ENCODE measurements around the gene C4orf51. TPM values are rescaled to one million over a fixed set of nuclear protein-coding genes. Genes with fewer than 3 reads are reported as not detected.
"Not testable (repeated sequence)": the region's sequence is repeated elsewhere in the genome, so short reads cannot be mapped to it uniquely, and the experiment has no call there.

C4orf51 gene
- total RNA-seq = not detected

DNA sequence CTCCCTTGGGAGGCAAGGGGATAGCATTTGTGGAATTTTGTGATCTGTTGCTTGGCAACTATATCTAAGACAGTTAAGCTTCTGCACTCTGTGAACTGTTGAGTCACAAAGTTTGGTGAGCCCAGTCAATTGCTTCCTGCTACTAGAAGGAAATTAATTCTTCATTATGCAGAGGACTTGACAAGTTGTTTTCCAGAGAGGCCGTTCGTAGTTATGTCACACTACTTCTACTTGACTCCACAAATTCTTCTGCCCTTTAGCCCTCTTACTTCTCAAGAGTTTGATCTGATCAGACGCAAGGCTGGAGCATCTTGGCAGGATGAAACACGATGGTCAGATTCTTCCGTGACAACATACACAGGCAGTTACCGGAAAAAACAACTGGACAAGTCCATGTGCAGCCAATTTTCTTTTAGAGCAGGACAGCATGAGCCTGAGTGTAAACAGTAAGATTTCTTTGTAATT, at the start of gene C4orf51:
TSS of gene C4orf51 (plus strand) at position 156 of the 465 bp plus-strand sequence. CDS start at position 214, 58 bp downstream.
- Mint-ChIP-seq H3K36me3 (no peaks in the 10 kb centered on the region), H3K27ac (no peak within 1 kb of the TSS), H3K4me1 (no peaks in the 10 kb centered on the region), H3K9me3 (peaks cover 7% of the 10 kb centered on the region), H3K4me3 (no peak within 1 kb of the TSS), H3K27me3 (peaks cover 10% of the 10 kb centered on the region)
- DNase-seq = no peak

GRCh38 chr4:145635117-145635516, 44.8 kb upstream of the C4orf51 start:
- H3K4me3 Mint-ChIP-seq = no peak overlapping the region
- peaks cover 18% of the 10 kb centered on the region for H3K36me3 Mint-ChIP-seq
- no peaks in the 10 kb centered on the region for H3K9me3 Mint-ChIP-seq
- H3K27me3 Mint-ChIP-seq = no peaks in the 10 kb centered on the region
- H3K4me1 Mint-ChIP-seq = peaks cover 18% of the 10 kb centered on the region
- no peak overlapping the region for H3K27ac Mint-ChIP-seq
- DNase-seq = no peak

GRCh38 chr4:145635630-145636029, 44.3 kb upstream of the C4orf51 start:
- peaks cover 16% of the 10 kb centered on the region for H3K36me3 Mint-ChIP-seq
- H3K27ac Mint-ChIP-seq = no peak overlapping the region
- no peaks in the 10 kb centered on the region for H3K27me3 Mint-ChIP-seq
- no peaks in the 10 kb centered on the region for H3K9me3 Mint-ChIP-seq
- H3K4me1 Mint-ChIP-seq = peaks cover 18% of the 10 kb centered on the region
- DNase-seq = no peak
- H3K4me3 Mint-ChIP-seq = no peak overlapping the region

- Mint-ChIP-seq H3K4me3 (no peak overlapping the region), H3K9me3 (no peaks in the 10 kb centered on the region), H3K27me3 (no peaks in the 10 kb centered on the region), H3K4me1 (peaks cover 15% of the 10 kb centered on the region), H3K27ac (no peak overlapping the region), H3K36me3 (peaks cover 16% of the 10 kb centered on the region)
- no peak for DNase-seq
Measured at GRCh38 chr4:145639186-145639698, 40.7 kb upstream of the C4orf51 start.

DNA sequence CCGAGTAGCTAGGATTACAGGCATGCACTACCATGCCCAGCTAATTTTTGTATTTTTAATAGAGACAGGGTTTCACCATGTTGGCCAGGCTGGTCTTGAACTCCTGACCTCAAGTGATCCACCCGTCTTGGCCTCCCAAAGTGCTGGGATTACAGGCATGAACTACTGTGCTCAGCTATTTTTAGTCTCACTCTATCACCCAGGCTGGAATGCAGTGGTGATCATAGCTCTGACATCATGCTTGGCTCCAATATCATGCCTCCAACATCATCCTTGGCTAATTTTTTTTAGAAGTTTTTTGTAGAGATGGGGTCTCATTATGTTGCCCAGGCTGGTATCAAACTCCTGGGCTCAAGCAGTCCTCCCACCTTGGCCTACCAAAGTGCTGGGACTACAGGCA, 39.7 kb upstream of the C4orf51 start:
- H3K36me3 Mint-ChIP-seq = peaks cover 17% of the 10 kb centered on the region
- DNase-seq, H3K27me3 Mint-ChIP-seq, H3K9me3 Mint-ChIP-seq, H3K27ac Mint-ChIP-seq, H3K4me3 Mint-ChIP-seq: not testable (repeated sequence)
- H3K4me1 Mint-ChIP-seq = peaks cover 12% of the 10 kb centered on the region

DNA sequence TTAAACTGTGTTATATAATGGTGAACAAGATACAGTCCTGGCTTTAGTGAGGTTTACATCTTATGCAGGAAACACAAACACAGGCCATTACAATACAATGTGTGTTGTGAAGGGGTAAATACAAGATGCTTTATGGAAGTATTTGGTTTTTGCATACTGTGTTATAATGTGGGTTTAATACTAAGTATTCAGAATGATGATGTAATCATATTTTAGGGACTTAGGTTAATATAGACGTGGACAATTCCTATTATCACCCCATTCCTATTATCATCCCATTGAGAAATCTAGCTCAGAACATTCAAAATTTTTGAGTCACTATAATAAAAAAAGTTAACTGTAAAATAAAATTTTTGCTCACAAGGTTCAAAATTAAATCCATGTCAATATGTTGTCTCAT, 36.7 kb upstream of the C4orf51 start:
- H3K36me3 Mint-ChIP-seq = peaks cover 24% of the 10 kb centered on the region
- H3K9me3 Mint-ChIP-seq = no peaks in the 10 kb centered on the region
- no peaks in the 10 kb centered on the region for H3K27me3 Mint-ChIP-seq
- H3K4me1 Mint-ChIP-seq = peaks cover 5% of the 10 kb centered on the region
- no peak for DNase-seq
- H3K27ac Mint-ChIP-seq = no peak overlapping the region
- no peak overlapping the region for H3K4me3 Mint-ChIP-seq

- Mint-ChIP-seq H3K27ac (no peak overlapping the region), H3K4me1 (peaks cover 5% of the 10 kb centered on the region), H3K9me3 (no peaks in the 10 kb centered on the region), H3K27me3 (no peaks in the 10 kb centered on the region), H3K4me3 (no peak overlapping the region), H3K36me3 (peaks cover 19% of the 10 kb centered on the region)
- no peak for DNase-seq
Measured at GRCh38 chr4:145644699-145645098, 35.2 kb upstream of the C4orf51 start.

DNA sequence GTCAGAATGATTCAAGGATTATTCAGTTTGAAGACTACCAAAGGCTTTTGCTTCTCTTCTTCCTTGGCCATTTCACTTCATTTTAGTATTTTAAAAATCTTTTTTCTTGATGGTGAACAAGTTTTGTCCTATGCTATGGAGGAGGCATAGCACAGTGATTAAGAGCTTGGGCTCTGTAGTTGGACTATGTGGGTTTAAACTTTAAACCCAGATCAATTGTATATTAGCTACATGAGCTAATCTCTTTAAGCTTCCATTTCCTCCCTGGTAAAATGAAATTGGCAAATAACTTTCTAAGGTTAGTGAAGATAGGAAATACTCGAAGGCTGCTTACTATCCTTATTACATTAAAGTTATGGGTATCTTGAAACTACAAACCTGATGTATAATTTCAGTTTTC, 23.8 kb upstream of the C4orf51 start:
- H3K9me3 Mint-ChIP-seq = peaks cover 18% of the 10 kb centered on the region
- H3K4me1 Mint-ChIP-seq = no peaks in the 10 kb centered on the region

DNA sequence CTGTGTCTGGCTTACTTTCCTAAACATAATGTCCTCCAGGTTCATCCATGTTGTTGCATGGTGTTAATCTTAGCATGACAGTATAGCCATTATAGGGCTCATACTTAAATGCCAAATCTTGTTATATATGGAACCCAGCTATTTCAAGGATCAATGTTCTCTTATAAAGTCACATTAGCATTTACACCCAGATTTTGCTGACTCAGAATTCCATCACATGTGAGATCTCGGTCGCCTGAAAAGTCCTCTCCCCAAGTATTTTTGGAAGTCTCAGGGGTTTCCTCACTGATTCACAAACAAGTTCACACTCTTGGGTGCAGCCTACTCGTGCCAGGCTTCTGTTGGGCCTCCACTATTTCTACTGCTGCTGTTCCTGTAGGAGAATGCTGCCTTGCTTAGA, 19.9 kb upstream of the C4orf51 start:
- Mint-ChIP-seq H3K4me3 (no peak overlapping the region), H3K36me3 (peaks cover 64% of the 10 kb centered on the region), H3K4me1 (no peaks in the 10 kb centered on the region), H3K27me3 (no peaks in the 10 kb centered on the region), H3K9me3 (peaks cover 36% of the 10 kb centered on the region), H3K27ac (no peak overlapping the region)
- no peak for DNase-seq

More for the DNA sequence above, 23.8 kb upstream of the C4orf51 start:
- Mint-ChIP-seq H3K4me3 (no peak overlapping the region), H3K27me3 (no peaks in the 10 kb centered on the region), H3K36me3 (peaks cover 77% of the 10 kb centered on the region), H3K27ac (no peak overlapping the region)
- no peak for DNase-seq

GRCh38 chr4:145663194-145663593, 16.8 kb upstream of the C4orf51 start:
- H3K4me3 Mint-ChIP-seq = no peak overlapping the region
- no peak overlapping the region for H3K27ac Mint-ChIP-seq
- H3K4me1 Mint-ChIP-seq = no peaks in the 10 kb centered on the region
- no peaks in the 10 kb centered on the region for H3K27me3 Mint-ChIP-seq
- DNase-seq = no peak
- peaks cover 38% of the 10 kb centered on the region for H3K9me3 Mint-ChIP-seq
- H3K36me3 Mint-ChIP-seq = peaks cover 38% of the 10 kb centered on the region

- Mint-ChIP-seq H3K27ac (no peak overlapping the region), H3K36me3 (peaks cover 14% of the 10 kb centered on the region), H3K9me3 (peaks cover 29% of the 10 kb centered on the region), H3K27me3 (no peaks in the 10 kb centered on the region), H3K4me3 (no peak overlapping the region), H3K4me1 (no peaks in the 10 kb centered on the region)
- DNase-seq = no peak
Measured at GRCh38 chr4:145665773-145666172, 14.2 kb upstream of the C4orf51 start.

DNA sequence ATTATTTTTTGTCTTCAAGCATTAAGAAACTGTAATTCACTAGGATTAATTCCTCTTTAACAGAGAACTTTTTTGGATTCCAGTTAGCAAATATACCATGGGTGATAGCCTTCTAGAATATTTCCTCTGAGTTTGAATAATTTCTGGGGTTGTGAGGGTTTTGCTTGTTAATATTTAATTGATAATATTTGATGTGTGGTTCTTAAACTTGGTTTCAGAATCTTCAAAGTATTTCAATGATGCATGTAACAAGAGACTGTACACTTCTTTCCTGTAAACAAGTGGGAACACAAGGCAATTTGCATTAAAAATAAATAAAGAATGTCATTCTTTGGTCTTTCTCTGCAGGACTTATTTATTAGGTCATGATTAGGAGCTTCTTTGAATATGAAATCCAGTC, 9.5 kb upstream of the C4orf51 start:
- Mint-ChIP-seq H3K9me3 (peaks cover 11% of the 10 kb centered on the region), H3K27ac (no peak overlapping the region), H3K4me1 (no peaks in the 10 kb centered on the region), H3K36me3 (peaks cover 3% of the 10 kb centered on the region), H3K27me3 (no peaks in the 10 kb centered on the region), H3K4me3 (no peak overlapping the region)
- no peak for DNase-seq

DNA sequence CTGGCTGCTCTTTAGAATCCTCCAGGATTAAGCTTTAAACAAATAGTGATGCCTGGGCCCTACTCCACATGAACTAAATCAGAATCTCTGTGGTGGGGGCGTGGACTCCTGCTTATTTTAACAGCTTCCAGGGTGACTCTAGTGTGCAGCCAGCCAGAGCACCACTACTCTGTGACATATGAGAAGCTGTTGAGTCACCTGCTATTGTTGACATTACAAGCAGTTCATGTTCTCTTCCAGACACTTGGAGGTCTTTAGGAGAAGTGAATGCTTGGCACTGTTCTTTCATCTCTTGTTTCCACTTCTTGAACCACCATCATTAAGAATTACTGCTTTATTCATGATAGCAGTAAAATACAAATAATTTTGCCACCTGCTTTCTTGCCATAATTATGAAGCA, 426 bp upstream of the C4orf51 start:
- H3K9me3 Mint-ChIP-seq = peaks cover 7% of the 10 kb centered on the region
- DNase-seq = no peak
- H3K4me3 Mint-ChIP-seq = no peak overlapping the region
- no peaks in the 10 kb centered on the region for H3K36me3 Mint-ChIP-seq
- H3K4me1 Mint-ChIP-seq = no peaks in the 10 kb centered on the region
- peaks cover 10% of the 10 kb centered on the region for H3K27me3 Mint-ChIP-seq
- no peak overlapping the region for H3K27ac Mint-ChIP-seq

- Mint-ChIP-seq H3K9me3 (peaks cover 7% of the 10 kb centered on the region), H3K4me1 (no peaks in the 10 kb centered on the region), H3K36me3 (no peaks in the 10 kb centered on the region), H3K4me3 (no peak overlapping the region), H3K27me3 (peaks cover 10% of the 10 kb centered on the region), H3K27ac (no peak overlapping the region)
- DNase-seq = no peak
Measured at GRCh38 chr4:145680902-145681301, 956 bp downstream of the C4orf51 start.

- Mint-ChIP-seq H3K4me3 (no peak overlapping the region), H3K9me3 (peaks cover 7% of the 10 kb centered on the region), H3K4me1 (no peaks in the 10 kb centered on the region)
Measured at GRCh38 chr4:145681518-145681917, 1.6 kb downstream of the C4orf51 start.

GRCh38 chr4:145681956-145682355, 2.0 kb downstream of the C4orf51 start:
- Mint-ChIP-seq H3K36me3 (no peaks in the 10 kb centered on the region), H3K27ac (no peak overlapping the region), H3K9me3 (peaks cover 7% of the 10 kb centered on the region), H3K4me3 (no peak overlapping the region), H3K4me1 (no peaks in the 10 kb centered on the region), H3K27me3 (peaks cover 10% of the 10 kb centered on the region)
- DNase-seq = no peak

More at GRCh38 chr4:145681518-145681917, 1.6 kb downstream of the C4orf51 start:
- no peak for DNase-seq
- H3K27ac Mint-ChIP-seq = no peak overlapping the region
- H3K27me3 Mint-ChIP-seq = peaks cover 10% of the 10 kb centered on the region
- H3K36me3 Mint-ChIP-seq = no peaks in the 10 kb centered on the region
